ENCODE data around the gene PRR3.
"Not testable (repeated sequence)": the region's sequence is repeated elsewhere in the genome, so short reads cannot be mapped to it uniquely, and the experiment has no call there.

PRR3 gene

DNA sequence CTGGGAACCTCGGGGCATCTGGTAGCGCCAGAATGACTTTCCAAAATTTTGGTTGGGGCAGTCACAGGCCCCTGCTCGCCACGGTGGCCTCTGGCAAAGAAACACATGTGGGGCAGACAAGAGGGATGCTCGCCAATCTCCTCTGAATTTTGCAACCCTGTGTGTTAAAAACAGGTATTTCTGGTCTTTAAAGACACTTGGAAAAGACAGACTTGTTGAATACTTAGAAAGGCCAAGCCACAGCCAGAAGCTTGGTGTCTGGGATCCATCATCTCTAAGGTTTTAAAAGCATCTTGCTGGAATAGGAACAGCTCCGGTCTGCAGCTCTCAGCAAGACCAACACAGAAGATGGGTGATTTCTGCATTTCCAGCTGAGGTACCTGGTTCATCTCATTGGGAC is 36.6 kb upstream of the PRR3 start:
- no peak for DNase-seq (ENCODE audit: insufficient read length, low spot score)
- FAIRE-seq: no peak
- no peak for TF ChIP-seq POLR2A (IDR thresholded peaks at IDR 0.05; ENCODE audit: low read depth, low read length)

DNA sequence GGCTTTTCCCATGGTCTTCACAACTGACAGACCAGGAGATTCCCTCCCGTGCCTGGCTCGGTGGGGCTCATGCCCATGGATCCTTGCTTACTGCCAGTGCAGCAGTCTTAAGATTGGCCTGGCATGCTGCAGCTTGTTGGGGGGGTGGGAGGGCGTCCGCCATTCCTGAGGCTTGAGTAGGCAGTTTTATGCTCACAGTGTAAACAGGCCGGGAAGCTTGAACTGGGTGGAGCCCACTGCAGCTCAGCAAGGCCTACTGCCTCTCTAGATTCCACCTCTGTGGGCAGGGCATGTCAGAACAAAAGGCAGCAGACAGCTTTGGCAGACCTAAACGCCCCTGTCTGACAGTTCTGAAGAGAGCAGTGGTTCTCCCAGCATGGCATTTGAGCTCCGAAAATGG is 36.0 kb upstream of the PRR3 start:
- FAIRE-seq; DNase-seq (ENCODE audit: insufficient read length, low spot score): not testable (repeated sequence)

DNA sequence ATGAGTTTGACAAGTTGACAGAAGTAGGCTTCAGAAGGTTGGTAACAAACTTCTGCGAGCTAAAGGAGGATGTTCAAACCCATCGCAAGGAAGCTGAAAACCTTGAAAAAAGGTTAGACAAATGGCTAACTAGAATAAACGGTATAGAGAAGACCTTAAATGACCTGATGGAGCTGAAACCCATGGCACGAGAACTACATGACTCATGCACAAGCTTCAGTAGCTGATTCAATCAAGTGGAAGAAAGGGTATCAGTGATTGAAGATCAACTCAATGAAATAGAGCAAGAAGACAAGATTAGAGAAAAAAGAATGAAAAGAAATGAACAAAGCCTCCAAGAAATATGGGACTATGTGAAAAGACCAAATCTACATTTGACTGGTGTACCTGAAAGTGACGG is 35.1 kb upstream of the PRR3 start:
- FAIRE-seq; DNase-seq (ENCODE audit: insufficient read length, low spot score): not testable (repeated sequence)

GRCh38 chr6:30526444-30526843 is 30.7 kb upstream of the PRR3 start:
- not testable (repeated sequence) for DNase-seq (ENCODE audit: insufficient read length, low spot score); FAIRE-seq

- FAIRE-seq; DNase-seq (ENCODE audit: insufficient read length, low spot score): not testable (repeated sequence)
Measured at GRCh38 chr6:30529349-30529875, 27.7 kb upstream of the PRR3 start.

DNA sequence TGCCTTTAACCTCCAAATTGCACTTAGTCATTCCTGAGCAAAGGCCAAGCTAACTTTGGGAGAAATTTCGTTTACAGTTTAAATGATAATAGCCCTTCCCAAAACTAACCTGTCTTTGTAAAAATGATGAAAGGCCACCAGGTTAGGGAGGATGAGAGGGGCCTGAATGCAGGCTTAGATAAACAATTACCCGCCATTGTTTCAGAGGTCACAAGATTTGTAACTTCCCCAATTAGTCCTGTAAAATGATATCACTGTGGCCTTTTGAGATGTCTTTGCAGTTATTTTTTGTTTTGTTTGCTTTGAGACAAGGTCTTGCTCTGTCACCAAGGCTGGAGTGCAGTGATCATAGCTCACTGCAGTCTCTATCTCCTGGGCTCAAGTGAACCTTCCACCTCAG is 27.1 kb upstream of the PRR3 start:
- DNase-seq (ENCODE audit: insufficient read length, low spot score) (no peak), FAIRE-seq (no peak)
- TF ChIP-seq POLR2A (IDR thresholded peaks at IDR 0.05; ENCODE audit: low read depth, low read length): no peak

GRCh38 chr6:30533460-30534294 is 23.4 kb upstream of the PRR3 start:
- DNase-seq (ENCODE audit: insufficient read length, low spot score): no peak
- TF ChIP-seq POLR2A (IDR thresholded peaks at IDR 0.05; ENCODE audit: low read depth, low read length): no peak
- no peak for FAIRE-seq

- FAIRE-seq (no peak), DNase-seq (ENCODE audit: insufficient read length, low spot score) (no peak)
- no peak for TF ChIP-seq POLR2A (IDR thresholded peaks at IDR 0.05; ENCODE audit: low read depth, low read length)
Measured at GRCh38 chr6:30537931-30538330, 19.2 kb upstream of the PRR3 start.

- FAIRE-seq: peak; percentile 89
- DNase-seq (ENCODE audit: insufficient read length, low spot score): no peak
- no peak for TF ChIP-seq POLR2A (IDR thresholded peaks at IDR 0.05; ENCODE audit: low read depth, low read length)
Measured at GRCh38 chr6:30541515-30542403, 15.3 kb upstream of the PRR3 start.

- DNase-seq (ENCODE audit: insufficient read length, low spot score) (no peak), FAIRE-seq (no peak)
- TF ChIP-seq POLR2A (IDR thresholded peaks at IDR 0.05; ENCODE audit: low read depth, low read length): no peak
Measured at GRCh38 chr6:30542404-30542725, 14.7 kb upstream of the PRR3 start.

DNA sequence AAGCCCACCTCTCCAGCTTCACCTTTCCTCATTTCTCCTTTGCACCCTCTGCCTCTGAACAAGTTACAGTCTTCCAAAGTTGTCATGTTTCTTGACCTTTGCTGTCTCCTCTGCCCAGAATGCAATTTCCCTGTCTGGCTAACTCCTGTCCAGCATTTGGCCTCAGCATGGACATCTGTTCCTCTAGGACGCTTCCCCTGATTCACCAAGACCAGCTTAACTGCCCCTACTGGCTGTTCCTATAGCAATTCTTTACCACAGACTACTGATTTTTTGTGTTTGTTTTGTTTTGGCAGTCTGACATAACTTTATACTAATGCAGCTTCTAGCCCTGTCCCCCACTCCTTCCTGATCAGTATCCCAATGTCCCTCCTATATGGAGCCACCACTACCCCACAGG is 14.2 kb upstream of the PRR3 start:
- DNase-seq (ENCODE audit: insufficient read length, low spot score) (no peak), FAIRE-seq (no peak)
- TF ChIP-seq POLR2A (IDR thresholded peaks at IDR 0.05; ENCODE audit: low read depth, low read length): no peak

GRCh38 chr6:30543821-30544220 is 13.3 kb upstream of the PRR3 start:
- TF ChIP-seq POLR2A (IDR thresholded peaks at IDR 0.05; ENCODE audit: low read depth, low read length): no peak
- FAIRE-seq (no peak), DNase-seq (ENCODE audit: insufficient read length, low spot score) (no peak)

DNA sequence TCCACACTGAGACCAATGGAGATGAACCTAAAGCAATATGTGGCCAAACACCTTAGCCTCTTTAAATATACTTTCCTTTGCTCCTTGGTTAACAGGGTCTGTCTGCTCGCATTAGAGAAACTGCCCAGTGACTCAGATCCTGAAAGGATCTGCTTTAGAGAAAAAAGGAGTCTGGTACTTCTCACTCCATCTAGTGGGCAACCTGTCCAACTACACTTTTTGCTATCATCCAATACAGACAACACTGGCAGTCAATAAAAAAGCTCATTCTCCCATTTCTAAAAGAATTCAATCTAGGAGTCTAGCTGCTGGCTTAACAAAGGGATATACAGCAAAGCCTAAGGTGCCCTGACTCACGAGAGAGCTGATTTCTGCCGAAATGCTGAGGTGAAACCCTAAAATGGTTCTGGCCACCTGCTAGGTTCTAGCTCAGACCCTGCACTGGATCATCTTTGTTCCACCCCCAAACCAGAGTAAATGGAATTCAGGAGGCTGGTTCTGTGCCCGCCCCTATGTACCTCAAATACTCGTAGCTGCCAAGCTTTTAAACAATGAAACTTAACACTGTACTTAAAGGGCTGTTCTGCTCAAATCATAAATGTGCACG is 12.3 kb upstream of the PRR3 start:
- peak; percentile 87 for FAIRE-seq
- no peak for DNase-seq (ENCODE audit: insufficient read length, low spot score)
- TF ChIP-seq POLR2A (IDR thresholded peaks at IDR 0.05; ENCODE audit: low read depth, low read length): no peak

DNA sequence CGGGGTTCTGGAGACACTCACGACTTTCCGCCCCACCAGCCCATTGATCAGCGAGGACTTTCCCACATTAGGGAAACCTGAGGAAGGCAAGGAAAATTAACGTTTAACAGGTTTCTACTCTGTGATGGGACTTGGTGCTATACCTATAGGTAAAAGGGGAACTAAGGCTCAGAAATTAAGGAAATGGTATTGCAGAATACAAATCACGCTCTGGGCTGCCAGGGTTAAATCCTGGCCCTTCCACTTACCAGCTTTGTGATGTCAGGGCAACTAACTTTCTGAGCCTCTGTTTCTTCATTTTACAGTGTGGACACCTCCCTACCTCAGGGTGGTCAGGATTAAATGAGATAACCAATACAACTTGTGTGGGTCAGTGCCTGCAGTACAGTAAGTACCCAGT is 9.6 kb upstream of the PRR3 start:
- FAIRE-seq: no peak
- TF ChIP-seq POLR2A (IDR thresholded peaks at IDR 0.05; ENCODE audit: low read depth, low read length): no peak
- DNase-seq (ENCODE audit: insufficient read length, low spot score): no peak

Data from H54 (cell line).